Panc1 (cell line): ENCODE results near the gene TSNAX.

ENCODE experiments used
- CTCF ChIP-seq: fragments of 450-650 bp; IDR thresholded peaks from 2 replicates; pipeline ENCODE4 v1.5.1; 2017; ENCODE audit warnings: mild to moderate bottlenecking
- POLR2AphosphoS5 ChIP-seq: IDR thresholded peaks from 2 replicates; pipeline ENCODE4 v1.6.1; 2012; ENCODE audit warnings: mild to moderate bottlenecking, low read depth, low read length, moderate library complexity

- TF ChIP-seq CTCF (no peak), POLR2AphosphoS5 (no peak)
Measured at GRCh38 chr1:231611851-231612250, 83.4 kb downstream of the TSNAX start.
